Measurements from ENCODE around the gene OR52A5.
"Not testable (repeated sequence)": the region's sequence is repeated elsewhere in the genome, so short reads cannot be mapped to it uniquely, and the experiment has no call there.

OR52A5 gene

DNA sequence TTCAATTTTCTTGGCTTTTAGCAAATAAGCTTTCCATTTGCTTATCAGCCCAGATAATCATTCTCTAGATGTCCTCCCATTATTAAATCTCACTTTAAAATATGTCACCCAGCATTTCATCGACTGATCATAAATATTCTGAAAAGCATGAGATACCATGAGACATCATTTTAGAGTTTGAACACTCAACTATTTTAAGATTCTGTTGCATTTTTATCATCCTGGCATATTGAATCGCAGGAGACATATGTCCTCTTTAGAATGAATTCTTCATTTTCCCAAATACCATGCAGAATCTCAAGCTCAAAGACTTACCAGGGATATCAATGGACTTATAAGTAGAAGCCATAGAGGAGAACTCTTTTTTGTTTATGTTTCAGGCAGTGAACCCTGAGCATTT lies at the start of gene OR52A5:
OR52A5 (minus strand) TSS at position 361 of the 400 bp plus-strand sequence. CDS start 5,714 bp downstream, outside the sequence.
- no peak for DNase-seq

DNA sequence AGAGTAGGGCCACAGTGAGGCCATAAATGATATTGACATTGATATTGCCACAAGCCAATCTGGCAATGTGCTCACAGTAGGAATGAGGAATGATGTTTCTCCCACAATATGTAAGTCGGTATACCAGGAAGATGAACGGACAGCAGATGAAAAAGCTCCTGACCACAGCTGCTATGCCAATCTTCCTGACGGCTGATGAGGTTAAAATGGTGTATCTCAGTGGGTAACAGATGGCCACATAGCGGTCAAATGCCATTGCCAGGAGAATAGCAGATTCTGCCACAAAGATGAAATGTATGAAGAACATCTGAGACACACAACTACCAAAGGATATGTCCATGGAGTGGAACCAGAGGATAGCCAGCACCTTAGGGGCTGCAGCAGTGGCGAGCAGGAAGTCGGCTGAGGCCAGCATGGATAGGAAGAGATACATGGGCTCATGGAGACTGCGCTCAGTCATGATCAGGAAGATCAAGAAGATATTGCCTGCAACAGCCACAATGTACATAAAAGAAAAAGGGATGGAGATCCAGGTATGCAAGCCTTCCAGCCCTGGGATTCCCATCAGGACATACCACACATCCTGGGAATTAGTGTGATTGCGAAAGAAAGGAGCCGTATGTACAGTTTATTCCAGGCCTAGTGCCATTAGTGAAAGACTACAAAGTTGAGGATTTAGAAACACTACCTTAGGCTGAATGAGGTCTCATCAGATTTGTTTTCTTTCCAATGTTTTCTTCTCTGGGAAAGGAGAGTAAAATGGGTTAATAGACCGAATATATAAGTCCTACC lies 40.1 kb upstream of the OR52A5 start:
- no peak for DNase-seq

DNA sequence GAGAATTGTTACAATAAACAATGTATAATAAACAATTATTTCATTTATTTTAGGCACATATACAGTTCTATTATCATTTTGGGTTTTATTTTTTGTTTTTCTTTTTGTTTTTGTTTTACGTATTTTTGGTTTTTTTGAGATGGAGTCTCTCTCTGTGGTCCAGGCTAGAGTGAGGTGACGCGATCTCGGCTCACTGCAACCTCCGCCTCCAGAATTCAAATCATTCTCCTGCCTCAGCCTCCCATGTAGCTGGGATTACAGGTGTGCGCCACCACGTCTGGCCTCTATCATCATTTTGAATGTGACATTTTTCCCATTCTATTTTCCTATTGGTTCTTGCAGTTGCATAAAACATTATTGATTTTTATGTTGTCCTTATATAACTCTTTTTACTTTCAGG lies 36.8 kb upstream of the OR52A5 start:
- DNase-seq = no peak

GRCh38 chr11:5171856-5172255 lies 33.7 kb upstream of the OR52A5 start:
- DNase-seq = no peak

DNA sequence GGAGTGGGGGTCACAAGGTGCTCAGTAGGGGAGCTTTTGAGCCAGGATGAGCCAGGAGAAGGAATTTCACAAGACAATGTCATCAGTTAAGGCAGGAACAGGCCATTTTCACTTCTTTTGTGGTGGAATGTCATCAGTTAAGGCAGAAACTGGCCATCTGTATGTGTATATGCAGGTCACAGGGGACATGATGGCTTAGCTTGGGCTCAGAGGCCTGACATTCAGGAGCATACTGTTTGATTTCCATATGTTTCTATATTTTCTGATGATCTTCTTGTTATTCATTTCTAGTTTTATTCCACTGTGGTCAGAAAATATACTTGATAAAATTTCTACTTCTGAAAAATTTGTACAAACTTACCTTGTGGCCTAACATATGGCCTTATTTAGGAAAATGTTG lies 27.7 kb upstream of the OR52A5 start:
- DNase-seq = not testable (repeated sequence)

- not testable (repeated sequence) for DNase-seq
Observed at GRCh38 chr11:5164807-5165206, 26.7 kb upstream of the OR52A5 start.

DNA sequence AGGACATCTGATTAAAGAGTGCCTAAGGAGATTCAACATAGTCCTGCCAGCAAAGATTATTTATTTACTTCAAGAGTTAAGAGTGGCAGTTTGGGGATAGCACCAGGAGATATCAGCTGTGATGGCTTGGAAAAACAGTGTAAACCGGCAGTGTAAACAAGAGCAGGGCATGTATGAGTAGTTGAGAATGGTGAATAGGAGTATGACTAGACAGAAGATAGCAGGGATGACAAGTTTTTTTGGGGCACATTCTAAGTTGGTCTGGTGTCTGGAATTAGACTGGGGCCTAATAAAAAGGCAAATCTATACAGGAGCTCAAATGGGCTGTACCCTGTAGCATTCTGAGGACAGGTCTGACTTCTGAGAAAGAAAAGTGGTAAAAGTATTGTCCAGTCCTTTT lies 22.9 kb upstream of the OR52A5 start:
- not testable (repeated sequence) for DNase-seq

GRCh38 chr11:5160217-5160616 lies 22.1 kb upstream of the OR52A5 start:
- not testable (repeated sequence) for DNase-seq

GRCh38 chr11:5159806-5160205 lies 21.6 kb upstream of the OR52A5 start:
- no peak for DNase-seq

- DNase-seq = no peak
Observed at GRCh38 chr11:5154657-5155056, 16.5 kb upstream of the OR52A5 start, which contains the start of gene OR52A1. OR52A1 (minus strand) TSS chr11:5154757; CDS start chr11:5152369, 2,388 bp downstream.

DNA sequence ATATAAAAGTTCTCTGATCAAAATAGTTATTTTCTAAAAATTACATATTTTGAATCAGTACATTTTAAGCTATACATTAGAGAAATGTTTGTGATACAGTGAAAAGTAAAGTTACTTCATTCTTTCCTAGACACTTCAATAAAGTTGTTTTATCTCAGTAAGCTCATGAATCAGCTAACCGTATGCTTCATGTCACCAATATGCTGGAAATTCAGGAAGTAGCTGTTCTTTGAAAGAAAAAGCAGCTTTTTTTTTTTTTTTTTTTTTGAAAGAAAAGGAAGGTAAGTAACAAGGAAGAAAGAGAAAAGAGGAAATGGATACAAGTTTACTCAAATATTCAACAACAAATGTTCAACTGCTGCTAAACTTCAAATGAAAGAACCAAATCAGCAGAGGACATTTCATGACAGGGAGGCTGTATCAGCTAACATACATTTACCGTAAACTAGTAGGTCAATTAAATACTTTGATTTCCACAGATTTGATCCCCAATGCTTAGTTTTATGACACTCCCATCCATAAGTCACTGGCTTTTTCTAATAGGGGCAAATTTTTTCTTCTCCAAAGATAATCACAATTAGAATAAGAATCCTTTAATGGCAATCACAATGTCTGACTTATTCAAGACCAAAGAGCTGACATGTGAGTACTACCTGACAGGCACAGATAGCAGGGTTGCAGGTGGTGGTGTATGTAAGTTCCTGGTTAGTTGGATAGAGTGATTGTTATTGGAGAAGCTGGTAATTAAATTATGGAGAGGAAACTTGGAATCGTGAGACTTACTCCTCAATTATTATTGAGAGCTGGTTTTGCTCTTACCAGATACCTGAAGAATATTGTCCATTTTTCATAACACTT lies 15.6 kb upstream of the OR52A5 start:
- DNase-seq = no peak

DNA sequence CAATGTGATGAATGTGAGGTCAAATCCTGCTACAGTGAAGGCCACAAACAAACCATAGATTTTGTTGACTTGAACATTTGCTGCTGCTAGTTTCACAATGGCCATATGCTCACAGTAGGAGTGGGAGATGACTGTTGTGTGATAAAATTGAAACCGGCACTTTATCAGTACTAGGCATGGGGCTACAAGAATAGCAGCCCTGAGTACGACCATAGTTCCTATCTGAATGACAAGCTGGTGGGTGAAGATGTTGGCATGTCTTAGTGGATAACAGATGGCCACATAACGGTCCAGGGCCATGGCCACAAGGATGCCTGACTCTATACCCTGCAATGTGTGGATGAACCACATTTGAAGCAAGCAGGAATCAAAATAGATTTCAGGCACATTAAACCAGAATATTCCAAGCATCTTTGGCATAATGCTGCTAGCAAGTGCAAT lies 13.6 kb upstream of the OR52A5 start:
- DNase-seq = no peak

DNA sequence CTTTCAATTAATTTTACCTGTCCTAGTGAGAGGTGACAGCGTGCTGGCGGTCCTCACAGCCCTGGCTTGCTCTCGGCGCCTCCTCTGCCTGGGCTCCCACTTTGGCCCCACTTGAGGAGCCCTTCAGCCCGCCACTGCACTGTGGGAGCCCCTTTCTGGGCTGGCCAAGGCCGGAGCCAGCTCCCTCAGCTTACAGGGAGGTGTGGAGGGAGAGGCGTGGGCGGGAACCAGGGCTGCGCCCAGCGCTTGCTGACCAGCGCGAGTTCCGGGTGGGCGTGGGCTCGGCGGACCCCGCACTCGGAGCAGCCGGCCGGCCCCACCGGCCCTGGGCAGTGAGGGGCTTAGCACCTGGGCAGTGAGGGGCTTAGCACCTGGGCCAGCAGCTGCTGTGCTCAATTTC lies 6.0 kb upstream of the OR52A5 start:
- not testable (repeated sequence) for DNase-seq

- no peak for DNase-seq
Observed at GRCh38 chr11:5137014-5137413, 1.1 kb downstream of the OR52A5 start.

DNA sequence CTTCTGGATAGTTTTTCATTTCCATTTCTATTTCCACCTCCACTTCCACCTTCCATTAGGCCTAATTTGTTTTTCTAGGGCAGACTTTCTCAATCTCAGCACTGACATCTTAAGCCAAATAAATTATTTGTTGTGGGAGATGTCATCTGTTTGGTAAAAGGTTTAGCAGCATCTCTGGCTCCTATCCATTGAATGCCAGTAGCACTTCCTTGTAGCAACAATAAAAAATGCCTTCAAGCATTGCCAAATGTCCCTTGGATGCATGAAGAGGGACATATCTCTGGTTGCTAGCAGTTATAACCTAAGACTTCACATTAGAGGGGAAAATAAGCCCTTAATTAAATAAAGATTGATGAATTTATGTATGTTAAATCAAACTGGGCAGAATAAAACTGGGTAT lies 1.9 kb downstream of the OR52A5 start:
- no peak for DNase-seq

- no peak for DNase-seq
Observed at GRCh38 chr11:5131584-5132335, 6.4 kb downstream of the OR52A5 start.

DNA sequence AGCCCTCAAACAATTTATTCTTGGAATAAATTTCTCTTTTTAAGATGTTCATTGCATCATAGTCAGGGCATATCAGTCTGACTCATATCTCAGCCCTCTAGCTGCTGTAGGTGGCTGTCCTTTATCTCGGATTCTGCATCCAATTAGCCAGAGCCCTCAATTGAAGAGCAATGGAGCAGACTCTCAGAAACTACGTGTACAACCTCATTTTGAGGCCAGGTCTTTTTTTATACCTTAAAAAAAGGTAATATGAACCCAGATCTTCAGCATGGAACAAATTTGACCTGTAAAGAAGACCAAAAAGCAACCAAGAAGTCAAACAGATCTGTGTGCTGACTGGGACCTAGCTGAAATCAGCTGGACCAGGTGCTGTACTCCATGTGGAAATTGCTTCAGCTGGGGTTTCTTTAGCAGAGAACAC lies 8.7 kb downstream of the OR52A5 start:
- no peak for DNase-seq

DNA sequence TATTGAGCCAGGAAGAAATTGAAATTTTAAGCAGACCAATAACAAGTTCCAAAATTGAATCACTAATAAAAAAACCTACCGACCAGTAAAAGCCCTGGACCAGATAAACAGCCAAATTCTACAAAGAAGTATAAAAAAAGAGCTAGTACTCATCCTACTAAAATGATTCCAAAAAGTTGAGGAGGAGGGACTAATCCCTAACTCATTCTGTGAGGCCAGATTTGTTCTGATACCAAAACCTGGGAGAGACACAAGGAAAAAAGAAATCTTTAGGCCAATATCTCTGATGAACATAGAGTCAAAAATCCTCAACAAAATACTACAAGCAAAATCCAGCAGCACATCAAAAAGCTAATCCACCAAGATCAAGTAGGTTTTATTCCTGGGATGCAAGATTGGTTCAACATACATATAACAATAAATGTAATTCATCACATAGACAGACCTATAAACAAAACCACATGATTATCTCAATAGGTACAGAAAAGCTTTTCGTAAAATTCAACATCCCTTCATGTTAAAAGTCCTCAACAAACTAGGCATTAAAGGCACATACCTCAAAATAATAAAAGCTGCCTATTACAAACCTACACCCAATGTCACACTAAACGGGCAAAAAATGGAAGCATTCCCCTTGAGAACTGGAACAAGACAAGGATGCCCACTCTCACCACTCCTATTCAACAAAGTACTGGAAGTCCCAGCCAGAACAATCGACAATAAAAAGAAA lies 13.1 kb downstream of the OR52A5 start:
- no peak for DNase-seq

DNA sequence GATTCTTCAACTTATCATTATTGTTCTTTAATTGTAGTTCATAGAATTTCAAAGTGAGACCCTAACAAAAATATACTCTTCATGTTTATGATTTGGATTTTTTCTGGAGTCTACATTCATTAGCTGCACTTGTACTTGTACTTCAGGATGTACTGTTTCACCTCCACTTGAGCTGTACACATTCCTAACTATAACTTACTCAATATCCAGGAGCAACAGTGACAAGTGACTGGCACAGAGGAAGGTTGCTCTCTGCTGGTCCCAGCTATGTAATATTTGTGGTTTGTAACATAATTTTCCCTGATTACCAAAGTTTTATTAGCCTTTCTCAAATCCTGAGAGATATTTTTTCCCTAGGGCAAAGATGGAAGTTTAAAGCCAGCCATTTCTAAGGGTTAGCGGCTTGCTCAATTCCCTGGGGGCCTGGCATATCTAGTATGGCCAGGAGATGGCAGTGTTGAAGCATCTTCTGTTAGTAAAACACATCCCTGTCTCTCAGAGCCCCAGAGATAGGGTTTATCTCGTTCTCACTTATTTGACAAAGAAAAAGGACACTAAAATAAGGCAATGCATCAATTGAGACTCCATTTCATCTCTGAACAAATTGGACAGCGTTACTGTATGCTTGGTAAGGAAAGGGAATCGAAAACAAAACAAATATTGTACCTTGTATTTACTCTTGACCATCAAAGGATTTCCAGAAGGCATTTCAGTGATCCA lies 14.2 kb downstream of the OR52A5 start:
- peak; percentile 29 for DNase-seq

- no peak for DNase-seq
Observed at GRCh38 chr11:5118893-5119292, 19.3 kb downstream of the OR52A5 start.

DNA sequence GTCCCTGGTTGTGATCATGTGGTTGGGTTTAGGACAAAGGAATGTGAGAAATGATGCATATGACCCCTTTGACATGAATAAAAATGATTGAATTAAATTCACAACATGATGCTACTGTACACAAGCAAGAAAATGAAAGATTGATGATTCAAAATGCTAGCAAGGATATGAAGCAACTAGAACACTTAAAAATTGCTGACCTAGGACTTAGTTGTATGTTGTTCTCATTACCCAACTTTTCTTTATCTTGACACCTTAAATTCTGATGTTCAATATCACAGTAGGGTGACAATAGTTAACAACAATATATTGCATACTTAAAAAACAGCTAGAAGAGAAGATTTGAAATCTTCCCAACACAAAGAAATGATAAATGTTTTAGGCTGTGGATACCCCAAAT lies 20.6 kb downstream of the OR52A5 start:
- no peak for DNase-seq

DNA sequence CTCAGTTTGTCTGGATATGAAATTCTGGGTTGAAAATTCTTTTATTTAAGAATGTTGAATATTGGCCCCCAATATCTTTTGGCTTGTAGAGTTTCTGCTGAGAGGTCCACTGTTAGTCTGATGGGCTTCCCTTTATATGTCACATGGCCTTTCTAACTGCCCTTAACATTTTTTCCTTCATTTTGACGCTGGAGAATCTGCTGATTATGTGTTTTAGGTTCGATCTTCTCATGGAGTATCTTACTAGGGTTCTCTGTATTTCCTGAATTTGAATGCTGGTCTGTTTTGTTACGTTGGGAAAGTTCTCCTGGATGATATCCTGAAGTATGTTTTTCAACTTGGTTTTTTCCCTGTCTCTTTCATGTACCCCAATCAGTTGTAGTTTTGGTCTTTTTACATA lies 22.8 kb downstream of the OR52A5 start:
- DNase-seq = no peak

Measured in activated CD8-positive, alpha-beta memory T cell treated with anti-CD3 and anti-CD28 coated beads, Interleukin-2, amount 50 U/mL, for 4 hours (primary cell).